Measurements from ENCODE around the gene SPEM2. TPM values are rescaled to one million over a fixed set of nuclear protein-coding genes. Genes with fewer than 3 reads are reported as not detected.

The SPEM2 gene
- polyA plus RNA-seq, 1 donor from 2014 or later: not detected

DNA sequence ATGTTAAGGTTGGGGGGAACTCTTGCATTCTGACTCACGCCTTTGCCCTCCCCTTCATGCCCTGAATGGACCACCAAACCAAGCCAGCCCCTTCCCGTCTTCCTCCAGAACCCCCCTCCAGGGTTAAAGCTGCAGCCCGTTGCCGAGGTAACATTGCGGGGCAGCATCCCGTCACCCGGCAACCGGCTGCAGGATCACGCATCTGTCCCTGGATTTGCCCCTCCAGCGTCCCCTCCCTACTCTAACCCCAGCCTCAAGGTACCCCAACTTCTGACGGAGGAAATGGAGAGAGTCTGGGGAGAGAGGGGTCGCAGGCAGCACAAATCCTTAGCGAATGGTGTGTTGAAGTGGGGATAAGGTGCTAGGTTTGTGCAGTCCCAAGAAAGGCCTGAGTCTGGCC is 18.3 kb upstream of the SPEM2 start:
- H3K27me3 ChIP-seq (ENCODE audit: insufficient read depth, low read depth, low read length): no peaks in the 10 kb centered on the region
- H3K4me2 ChIP-seq (ENCODE audit: low read length): peak overlapping the region; percentile 73
- H3K79me2 ChIP-seq (replicated peaks; ENCODE audit: insufficient read depth, low read length): peaks cover 32% of the 10 kb centered on the region
- H3K4me3 ChIP-seq (ENCODE audit: low read length): peak overlapping the region; percentile 88
- H3F3A ChIP-seq (ENCODE audit: insufficient read depth, low read length, poor library complexity, severe bottlenecking): peaks cover 5% of the 10 kb centered on the region
- TF ChIP-seq, protein P1, sequence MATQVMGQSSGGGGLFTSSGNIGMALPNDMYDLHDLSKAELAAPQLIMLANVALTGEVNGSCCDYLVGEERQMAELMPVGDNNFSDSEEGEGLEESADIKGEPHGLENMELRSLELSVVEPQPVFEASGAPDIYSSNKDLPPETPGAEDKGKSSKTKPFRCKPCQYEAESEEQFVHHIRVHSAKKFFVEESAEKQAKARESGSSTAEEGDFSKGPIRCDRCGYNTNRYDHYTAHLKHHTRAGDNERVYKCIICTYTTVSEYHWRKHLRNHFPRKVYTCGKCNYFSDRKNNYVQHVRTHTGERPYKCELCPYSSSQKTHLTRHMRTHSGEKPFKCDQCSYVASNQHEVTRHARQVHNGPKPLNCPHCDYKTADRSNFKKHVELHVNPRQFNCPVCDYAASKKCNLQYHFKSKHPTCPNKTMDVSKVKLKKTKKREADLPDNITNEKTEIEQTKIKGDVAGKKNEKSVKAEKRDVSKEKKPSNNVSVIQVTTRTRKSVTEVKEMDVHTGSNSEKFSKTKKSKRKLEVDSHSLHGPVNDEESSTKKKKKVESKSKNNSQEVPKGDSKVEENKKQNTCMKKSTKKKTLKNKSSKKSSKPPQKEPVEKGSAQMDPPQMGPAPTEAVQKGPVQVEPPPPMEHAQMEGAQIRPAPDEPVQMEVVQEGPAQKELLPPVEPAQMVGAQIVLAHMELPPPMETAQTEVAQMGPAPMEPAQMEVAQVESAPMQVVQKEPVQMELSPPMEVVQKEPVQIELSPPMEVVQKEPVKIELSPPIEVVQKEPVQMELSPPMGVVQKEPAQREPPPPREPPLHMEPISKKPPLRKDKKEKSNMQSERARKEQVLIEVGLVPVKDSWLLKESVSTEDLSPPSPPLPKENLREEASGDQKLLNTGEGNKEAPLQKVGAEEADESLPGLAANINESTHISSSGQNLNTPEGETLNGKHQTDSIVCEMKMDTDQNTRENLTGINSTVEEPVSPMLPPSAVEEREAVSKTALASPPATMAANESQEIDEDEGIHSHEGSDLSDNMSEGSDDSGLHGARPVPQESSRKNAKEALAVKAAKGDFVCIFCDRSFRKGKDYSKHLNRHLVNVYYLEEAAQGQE (IDR thresholded peaks at IDR 0.05; ENCODE audit: borderline replicate concordance): no peak
- TF ChIP-seq RAD21 (conservative IDR thresholded peaks at IDR 0.05): no peak
- no peak for TF ChIP-seq EZH2 (IDR thresholded peaks at IDR 0.05; ENCODE audit: borderline replicate concordance, insufficient read depth, low read length, poor library complexity, severe bottlenecking)
- TF ChIP-seq MXI1 (conservative IDR thresholded peaks at IDR 0.05; ENCODE audit: poor library complexity, severe bottlenecking): no peak
- no peak for TF ChIP-seq TAF1 (IDR thresholded peaks at IDR 0.05; ENCODE audit: low read depth)
- TF ChIP-seq, protein P2, sequence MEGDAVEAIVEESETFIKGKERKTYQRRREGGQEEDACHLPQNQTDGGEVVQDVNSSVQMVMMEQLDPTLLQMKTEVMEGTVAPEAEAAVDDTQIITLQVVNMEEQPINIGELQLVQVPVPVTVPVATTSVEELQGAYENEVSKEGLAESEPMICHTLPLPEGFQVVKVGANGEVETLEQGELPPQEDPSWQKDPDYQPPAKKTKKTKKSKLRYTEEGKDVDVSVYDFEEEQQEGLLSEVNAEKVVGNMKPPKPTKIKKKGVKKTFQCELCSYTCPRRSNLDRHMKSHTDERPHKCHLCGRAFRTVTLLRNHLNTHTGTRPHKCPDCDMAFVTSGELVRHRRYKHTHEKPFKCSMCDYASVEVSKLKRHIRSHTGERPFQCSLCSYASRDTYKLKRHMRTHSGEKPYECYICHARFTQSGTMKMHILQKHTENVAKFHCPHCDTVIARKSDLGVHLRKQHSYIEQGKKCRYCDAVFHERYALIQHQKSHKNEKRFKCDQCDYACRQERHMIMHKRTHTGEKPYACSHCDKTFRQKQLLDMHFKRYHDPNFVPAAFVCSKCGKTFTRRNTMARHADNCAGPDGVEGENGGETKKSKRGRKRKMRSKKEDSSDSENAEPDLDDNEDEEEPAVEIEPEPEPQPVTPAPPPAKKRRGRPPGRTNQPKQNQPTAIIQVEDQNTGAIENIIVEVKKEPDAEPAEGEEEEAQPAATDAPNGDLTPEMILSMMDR (IDR thresholded peaks at IDR 0.05; ENCODE audit: poor library complexity, severe bottlenecking): no peak
- no peak for TF ChIP-seq EP300 (conservative IDR thresholded peaks at IDR 0.05; ENCODE audit: poor library complexity, severe bottlenecking)
- TF ChIP-seq POLR2AphosphoS5 (IDR thresholded peaks at IDR 0.05): no peak
- TF ChIP-seq SMC3 (conservative IDR thresholded peaks at IDR 0.05; ENCODE audit: poor library complexity): no peak
- H4K20me1 ChIP-seq (ENCODE audit: insufficient read depth): peaks cover 2% of the 10 kb centered on the region
- peak overlapping the region; percentile 31 for H3K27ac ChIP-seq (ENCODE audit: low read length)
- H3K9ac ChIP-seq (ENCODE audit: low read length): peak overlapping the region; percentile 98
- no peaks in the 10 kb centered on the region for H3K36me3 ChIP-seq (ENCODE audit: insufficient read depth, low read length)
- no peaks in the 10 kb centered on the region for H3K9me2 ChIP-seq (ENCODE audit: insufficient read depth, low read length)
- no peak overlapping the region for H2AFZ ChIP-seq (ENCODE audit: low read depth, low read length)
- H3K9me3 ChIP-seq (ENCODE audit: low read length): no peaks in the 10 kb centered on the region

DNA sequence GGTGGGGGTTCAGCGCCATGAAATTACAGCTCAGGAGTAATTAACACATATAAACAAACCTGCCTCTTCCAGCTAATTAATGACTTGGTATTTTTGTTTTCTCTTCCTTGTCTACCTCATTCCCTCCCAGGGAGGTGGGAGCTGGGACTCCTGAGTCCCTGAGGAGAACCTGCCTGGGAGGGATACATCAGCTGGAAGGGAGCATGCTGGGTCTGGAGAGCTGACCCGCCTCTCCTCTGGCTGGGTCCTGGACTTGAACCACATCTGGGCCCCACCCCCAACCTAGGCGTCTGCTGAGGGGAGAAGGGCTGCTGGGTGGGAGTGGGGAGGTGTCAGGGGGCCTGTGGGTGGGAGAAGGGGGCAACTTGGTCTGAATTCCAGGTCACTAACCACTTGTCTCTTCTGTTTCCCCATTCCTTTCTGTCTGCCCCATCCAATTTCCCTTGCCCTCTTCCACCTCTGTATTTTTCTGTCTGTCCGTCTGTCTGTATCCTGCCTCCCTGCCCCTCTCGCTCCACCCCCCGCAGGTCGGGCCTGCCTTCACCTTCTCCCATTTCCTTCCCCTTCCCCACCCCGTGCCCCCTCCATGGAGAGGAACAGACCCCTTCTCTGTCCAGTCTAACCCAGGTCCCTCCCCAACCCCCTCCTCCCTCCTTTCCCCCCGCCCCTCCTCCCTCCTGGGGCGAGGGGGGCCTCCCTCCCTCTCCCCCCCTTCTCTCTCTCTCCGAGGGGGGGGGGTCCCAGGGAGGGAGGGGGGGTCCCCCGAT is 17.7 kb upstream of the SPEM2 start, which contains the start of gene NLGN2:
NLGN2 (plus strand) TSS at position 361 of the 767 bp plus-strand sequence. CDS start 411 bp downstream, outside the sequence.
- H3K4me3 ChIP-seq (ENCODE audit: low read length): peak within 1 kb of the TSS; percentile 88
- no peaks in the 10 kb centered on the region for H3K36me3 ChIP-seq (ENCODE audit: insufficient read depth, low read length)
- peak within 1 kb of the TSS; percentile 98 for H3K9ac ChIP-seq (ENCODE audit: low read length)
- TF ChIP-seq, protein P2 (IDR thresholded peaks at IDR 0.05; ENCODE audit: poor library complexity, severe bottlenecking): no peak
- no peak for TF ChIP-seq EZH2 (IDR thresholded peaks at IDR 0.05; ENCODE audit: borderline replicate concordance, insufficient read depth, low read length, poor library complexity, severe bottlenecking)
- no peak for TF ChIP-seq RAD21 (conservative IDR thresholded peaks at IDR 0.05)
- peaks cover 32% of the 10 kb centered on the region for H3K79me2 ChIP-seq (replicated peaks; ENCODE audit: insufficient read depth, low read length)
- no peaks in the 10 kb centered on the region for H3K9me2 ChIP-seq (ENCODE audit: insufficient read depth, low read length)
- no peaks in the 10 kb centered on the region for H3K27me3 ChIP-seq (ENCODE audit: insufficient read depth, low read depth, low read length)
- no peak within 1 kb of the TSS for H2AFZ ChIP-seq (ENCODE audit: low read depth, low read length)
- H3K27ac ChIP-seq (ENCODE audit: low read length): peak within 1 kb of the TSS; percentile 31
- H3K9me3 ChIP-seq (ENCODE audit: low read length): no peaks in the 10 kb centered on the region
- peaks cover 5% of the 10 kb centered on the region for H3F3A ChIP-seq (ENCODE audit: insufficient read depth, low read length, poor library complexity, severe bottlenecking)
- H4K20me1 ChIP-seq (ENCODE audit: insufficient read depth): peaks cover 2% of the 10 kb centered on the region
- H3K4me2 ChIP-seq (ENCODE audit: low read length): peak within 1 kb of the TSS; percentile 73
